GF-D8 (cell line): Measurements from ENCODE around the gene RASA2.
A peak's percentile ranks its signal among the peaks of the same experiment; 100 is the strongest.

ENCODE experiments used
- DNase-seq: peaks from one replicate; lab custom pipeline; 2025; lab: John Stamatoyannopoulos, UW

Gene RASA2, protein sequence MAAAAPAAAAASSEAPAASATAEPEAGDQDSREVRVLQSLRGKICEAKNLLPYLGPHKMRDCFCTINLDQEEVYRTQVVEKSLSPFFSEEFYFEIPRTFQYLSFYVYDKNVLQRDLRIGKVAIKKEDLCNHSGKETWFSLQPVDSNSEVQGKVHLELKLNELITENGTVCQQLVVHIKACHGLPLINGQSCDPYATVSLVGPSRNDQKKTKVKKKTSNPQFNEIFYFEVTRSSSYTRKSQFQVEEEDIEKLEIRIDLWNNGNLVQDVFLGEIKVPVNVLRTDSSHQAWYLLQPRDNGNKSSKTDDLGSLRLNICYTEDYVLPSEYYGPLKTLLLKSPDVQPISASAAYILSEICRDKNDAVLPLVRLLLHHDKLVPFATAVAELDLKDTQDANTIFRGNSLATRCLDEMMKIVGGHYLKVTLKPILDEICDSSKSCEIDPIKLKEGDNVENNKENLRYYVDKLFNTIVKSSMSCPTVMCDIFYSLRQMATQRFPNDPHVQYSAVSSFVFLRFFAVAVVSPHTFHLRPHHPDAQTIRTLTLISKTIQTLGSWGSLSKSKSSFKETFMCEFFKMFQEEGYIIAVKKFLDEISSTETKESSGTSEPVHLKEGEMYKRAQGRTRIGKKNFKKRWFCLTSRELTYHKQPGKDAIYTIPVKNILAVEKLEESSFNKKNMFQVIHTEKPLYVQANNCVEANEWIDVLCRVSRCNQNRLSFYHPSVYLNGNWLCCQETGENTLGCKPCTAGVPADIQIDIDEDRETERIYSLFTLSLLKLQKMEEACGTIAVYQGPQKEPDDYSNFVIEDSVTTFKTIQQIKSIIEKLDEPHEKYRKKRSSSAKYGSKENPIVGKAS

DNA sequence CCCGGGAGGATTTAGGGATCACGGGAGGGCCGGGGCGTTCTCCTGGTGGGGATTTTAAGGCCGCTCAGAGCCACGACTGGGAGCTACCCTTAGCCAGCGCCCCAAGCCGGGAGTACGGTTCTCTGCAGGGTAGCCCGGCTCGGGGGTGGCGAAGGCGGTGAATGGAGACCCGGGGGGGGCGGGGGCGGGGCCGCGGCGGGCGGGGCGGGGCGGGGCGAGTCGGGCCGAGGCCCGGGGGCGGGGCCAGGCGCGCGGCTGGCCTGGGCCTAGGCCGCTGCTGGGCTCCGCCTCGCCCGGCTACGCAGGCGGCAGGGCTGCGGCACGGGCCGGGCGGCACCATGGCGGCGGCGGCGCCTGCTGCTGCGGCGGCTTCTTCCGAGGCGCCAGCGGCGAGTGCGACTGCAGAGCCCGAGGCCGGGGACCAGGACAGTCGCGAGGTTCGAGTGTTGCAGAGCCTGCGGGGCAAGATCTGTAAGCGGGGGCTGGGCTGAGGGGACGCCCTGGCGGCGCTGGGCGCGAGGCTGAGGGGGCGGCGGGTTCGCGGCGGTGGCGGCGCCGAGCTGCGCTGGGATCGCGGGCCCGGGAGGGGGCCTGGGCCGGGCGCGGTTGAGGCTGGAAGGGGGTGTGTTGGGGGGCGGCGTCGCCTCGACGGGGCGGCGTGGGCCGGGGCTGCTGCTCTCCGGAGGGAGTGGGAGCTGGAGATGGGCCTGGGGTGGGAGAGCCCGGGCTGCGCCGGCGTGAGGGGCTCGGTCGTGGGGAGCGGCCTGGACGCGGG is at the start of gene RASA2:
Gene RASA2 (plus strand): TSS at position 282 of the 775 bp plus-strand sequence. CDS start 57 bp downstream, at position 339.
- DNase-seq, result peak; percentile 19

DNA sequence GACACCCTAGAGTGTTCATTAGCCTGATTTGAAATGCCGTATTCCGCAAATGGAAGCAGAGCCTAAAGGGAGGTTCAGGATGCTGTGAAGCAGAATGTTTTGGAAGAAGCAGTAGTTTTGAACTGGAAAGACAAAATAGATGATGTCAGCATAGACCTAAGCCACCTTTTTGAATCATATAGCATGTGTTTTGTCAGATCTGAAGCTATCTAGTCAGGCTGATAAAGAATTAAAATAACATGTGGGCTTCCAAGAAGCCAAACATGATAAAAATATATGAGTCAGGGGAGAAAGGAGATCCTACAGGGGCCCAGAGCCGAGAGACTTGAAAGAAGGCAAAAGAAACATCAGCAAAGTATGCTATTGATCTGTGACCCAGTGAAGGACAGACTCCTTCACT is 47.2 kb upstream of the RASA2 start:
- no peak for DNase-seq

DNA sequence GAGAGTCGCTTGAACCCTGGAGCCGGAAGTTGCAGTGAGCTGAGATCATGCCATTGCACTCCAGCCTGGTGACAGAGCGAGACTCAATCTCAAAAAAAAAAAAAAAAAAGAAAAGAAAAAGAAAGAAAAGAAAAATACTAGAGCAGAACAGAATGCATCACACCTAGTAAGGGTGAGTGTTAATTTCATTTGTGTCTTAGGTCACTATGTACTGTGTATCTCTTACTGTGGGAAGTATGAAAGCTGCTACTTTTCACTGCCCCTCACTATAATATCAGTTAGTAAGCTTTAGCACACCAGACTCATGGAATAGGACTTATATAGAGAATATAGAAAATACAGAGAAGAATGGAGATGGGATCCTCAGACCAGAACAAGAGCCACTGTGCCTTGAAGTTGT is 45.9 kb upstream of the RASA2 start:
- DNase-seq, result no peak

DNA sequence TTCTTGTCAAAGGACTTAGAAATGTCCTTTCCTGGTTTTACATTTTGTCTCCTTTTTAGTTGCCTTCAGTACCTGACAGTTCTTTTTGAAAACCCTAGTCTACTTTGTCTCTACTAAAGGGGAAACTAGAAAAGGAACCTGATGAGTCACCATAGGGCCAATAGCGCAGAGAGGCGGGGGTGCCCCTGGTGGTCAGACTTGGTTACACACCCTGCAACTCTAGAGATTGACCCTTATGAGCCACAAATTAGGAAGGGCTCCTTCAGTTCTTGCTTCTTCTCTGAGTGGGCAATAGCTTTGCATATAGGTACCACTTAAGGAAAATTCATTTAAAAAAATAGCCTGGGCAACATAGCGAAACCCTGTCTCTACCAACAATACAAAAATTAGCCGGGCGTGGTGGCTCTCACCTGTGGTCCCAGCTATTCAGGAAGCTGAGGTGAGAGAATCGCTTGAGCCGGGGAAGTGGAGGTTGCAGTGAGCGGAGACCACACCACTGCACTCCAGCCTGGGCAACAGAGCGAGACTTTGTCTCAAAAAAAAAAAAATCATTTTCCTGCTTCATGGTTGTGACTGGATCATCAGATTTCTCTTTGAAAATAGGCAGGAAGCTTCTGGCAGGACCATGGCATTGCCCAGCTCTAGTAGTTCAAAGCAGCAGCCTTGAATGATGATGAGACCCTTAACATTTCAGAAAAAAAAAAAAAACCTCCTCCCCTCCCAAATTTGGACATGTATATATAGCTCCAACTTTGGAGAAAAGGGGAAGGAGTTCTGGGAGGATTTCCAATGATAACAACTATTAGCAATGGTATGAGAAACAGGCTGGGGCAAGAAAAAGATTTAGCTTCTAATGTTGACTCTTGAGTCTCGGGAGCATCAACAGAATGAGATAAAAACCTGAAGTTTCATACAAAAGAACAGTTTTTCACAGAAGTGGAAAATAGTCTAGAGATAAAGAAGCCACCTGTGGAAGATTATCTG is 45.2 kb upstream of the RASA2 start:
- peak; percentile 44 for DNase-seq

DNA sequence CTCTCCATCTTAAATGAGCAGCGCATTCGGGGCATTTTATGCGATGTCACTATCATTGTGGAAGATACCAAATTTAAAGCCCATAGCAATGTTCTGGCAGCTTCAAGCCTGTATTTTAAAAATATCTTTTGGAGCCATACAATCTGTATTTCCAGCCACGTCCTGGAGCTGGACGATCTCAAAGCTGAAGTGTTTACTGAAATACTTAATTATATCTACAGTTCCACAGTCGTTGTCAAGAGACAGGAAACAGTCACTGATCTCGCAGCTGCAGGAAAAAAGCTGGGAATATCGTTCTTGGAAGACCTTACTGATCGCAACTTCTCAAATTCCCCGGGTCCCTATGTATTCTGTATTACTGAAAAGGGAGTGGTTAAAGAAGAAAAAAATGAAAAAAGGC is 44.4 kb upstream of the RASA2 start:
- no peak for DNase-seq

DNA sequence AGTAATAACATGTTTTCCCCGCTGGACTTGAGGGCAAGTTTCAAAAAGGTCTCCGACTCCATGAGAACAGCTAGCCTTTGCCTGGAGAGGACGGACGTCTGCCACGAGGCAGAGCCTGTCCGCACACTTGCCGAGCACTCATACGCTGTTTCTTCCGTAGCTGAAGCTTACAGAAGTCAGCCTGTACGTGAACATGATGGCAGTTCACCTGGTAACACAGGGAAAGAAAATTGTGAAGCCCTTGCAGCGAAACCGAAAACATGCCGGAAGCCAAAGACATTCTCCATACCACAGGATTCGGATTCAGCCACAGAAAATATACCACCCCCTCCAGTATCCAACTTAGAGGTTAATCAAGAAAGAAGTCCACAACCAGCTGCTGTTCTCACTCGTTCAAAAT is 43.9 kb upstream of the RASA2 start:
- no peak for DNase-seq

DNA sequence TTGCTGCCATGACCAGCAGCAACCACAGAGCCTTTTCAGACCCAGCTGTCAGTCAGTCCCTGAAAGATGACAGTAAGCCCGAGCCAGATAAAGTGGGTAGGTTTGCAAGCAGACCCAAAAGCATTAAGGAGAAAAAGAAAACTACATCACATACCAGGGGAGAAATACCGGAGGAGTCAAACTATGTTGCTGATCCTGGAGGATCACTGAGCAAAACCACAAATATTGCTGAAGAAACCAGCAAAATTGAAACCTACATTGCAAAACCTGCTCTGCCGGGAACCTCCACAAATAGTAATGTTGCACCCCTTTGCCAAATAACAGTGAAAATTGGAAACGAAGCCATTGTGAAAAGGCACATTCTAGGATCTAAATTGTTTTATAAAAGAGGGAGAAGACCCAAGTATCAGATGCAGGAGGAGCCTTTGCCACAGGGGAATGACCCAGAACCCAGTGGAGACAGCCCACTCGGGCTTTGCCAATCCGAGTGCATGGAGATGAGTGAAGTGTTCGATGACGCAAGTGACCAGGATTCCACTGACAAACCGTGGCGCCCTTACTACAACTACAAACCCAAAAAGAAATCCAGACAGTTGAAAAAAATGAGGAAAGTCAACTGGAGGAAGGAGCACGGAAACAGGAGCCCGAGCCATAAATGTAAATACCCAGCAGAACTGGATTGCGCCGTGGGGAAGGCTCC is 42.1 kb upstream of the RASA2 start:
- DNase-seq, result no peak

DNA sequence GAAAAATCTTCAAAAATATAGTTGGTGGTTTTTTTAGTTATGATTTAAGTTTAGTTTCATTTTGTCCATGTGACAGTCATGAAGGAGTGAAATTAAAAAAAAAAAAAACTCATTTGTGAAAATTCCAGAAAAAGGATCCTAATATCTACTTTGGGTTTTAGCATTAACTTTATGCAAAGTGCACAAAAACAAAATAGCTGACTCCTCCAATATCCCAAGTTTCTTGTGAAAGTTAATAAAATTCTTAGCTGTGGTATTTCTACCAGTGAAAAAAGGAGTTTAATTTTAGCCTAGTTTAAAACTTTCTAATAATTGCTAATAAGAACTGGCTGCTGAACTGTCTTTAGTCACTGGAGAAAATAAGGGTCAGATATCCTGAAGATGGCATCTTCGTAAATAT is 40.8 kb upstream of the RASA2 start:
- DNase-seq, result no peak

DNA sequence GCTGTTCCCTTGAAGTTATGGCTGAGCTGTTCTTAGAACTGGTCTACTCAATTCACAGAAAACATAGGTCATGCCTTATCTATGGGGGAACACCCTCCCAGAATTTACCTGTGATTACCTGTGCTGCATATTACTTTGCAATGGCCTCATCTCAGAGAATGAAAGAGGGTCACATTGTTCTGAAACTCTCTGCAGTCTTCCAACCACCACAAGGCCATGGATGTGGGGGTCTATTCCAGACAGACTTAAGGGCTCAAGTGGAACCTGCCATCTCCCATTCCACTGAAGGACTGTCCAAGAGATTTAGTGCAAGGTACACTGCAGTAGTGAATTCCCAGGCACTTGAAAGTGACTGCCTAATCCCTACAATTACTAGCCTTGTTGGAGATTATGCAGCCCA is 40.1 kb upstream of the RASA2 start:
- DNase-seq, result no peak

DNA sequence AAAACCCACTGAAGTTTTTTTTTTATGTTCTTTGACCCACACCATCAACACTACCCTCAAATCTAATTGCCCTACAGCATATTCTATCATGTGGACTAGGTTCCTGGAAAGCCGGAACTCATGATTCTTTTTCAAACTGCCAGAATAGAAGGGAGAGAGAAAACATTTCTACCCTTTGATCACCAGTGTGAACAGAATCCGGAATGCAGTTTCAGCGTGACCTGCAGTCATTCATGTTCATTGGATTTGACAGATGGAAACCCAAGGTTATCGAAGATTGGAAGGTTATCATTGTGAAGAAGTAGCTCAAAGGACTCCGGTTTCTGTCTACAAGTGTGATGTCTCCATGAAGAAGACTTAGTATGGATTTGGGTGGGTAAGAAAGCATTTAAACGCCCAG is 39.4 kb upstream of the RASA2 start:
- no peak for DNase-seq

DNA sequence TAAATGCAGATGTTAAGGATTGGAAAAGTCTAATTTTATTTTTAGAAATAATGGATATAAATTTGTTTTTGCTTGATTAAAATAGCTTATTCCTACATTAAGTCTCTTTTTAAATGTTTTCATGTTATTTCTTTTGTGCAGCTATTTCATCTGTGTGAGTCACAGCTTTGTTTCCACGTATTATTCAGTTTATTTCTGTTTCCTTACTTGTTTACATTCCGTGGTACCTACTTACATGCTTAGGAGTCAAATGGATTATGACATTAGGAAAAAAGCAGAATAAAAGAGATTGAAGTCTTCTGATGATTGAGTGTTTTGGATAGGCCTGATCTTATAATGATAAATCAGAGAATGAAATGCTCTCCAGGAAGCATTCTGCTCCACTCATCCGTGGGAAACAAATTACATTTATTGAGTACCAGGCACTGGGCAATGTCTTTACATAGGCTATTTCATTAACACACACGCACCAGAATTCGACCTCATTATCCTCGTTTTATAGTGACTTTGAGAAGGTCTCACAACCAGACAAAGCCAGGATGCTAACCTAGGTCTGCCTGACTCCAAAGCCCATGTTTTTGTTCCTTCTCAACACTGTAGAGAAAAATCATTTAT is 38.1 kb upstream of the RASA2 start:
- no peak for DNase-seq

DNA sequence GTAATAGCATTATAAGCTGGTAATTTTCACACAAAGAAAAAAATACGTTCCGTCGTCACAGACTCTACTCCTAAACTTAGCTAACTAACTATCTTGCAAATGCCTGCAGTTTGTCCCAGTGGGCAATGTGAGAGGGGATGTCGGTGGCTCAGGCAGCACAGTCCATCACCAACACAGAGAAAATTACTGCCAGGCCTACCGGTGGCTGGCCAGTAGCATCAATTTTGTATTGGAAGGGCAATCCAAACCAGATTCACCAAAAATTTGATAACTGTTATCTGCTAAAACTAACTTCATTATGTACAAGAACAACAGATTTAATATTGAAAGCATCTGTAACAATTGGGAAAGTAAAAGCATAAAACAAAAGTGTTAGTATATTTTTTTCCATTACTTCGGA is 37.4 kb upstream of the RASA2 start:
- no peak for DNase-seq

DNA sequence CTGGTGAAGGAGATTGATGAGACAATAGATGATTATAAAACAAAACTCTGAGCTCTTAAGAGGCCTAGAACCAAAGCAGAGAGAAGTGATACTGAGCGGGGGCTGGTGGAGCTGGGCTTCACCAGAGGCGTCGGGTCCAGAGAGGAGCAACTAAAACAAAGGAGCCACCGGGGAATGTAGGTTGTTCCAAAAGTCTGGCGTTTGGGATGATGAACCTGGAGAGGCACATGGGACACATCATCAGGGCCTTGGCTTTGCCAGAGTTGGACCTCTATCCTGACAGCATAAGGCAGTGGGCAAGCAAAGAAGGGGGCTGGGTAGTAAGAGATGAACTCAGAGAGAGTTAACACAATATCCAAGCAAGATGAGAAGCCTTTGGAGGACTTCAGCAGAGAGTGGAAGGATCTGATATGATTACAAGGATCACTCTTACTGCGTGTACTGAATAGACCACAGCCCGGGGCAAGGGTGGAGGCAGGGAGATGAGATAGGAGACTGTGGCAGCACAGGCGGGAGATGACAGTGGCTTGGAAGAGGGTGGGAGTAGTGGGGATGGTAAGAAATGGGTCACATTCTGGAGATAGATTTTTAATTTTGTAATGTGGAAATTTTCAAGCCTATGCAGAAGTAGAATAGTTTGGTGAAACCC is 36.0 kb upstream of the RASA2 start:
- DNase-seq, result no peak

DNA sequence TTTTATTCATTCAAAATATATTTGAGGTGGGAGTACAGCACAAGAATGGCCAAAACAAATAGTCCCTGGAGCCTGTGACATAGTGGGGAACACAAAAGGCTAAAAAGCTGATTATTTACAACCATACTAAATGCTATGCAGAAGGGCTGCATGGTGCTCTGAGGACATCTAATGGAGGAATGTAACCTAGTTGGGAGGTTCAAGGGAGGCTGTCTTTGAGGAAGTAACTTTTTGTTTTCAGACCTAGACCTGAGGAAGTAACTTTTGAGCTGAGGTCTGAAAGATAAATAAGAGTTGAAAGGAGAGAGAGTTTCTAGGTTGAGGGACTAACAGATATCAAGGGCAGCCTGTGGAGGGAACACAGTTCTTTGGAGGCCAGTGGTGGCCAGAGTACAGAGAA is 34.8 kb upstream of the RASA2 start:
- peak; percentile 62 for DNase-seq

DNA sequence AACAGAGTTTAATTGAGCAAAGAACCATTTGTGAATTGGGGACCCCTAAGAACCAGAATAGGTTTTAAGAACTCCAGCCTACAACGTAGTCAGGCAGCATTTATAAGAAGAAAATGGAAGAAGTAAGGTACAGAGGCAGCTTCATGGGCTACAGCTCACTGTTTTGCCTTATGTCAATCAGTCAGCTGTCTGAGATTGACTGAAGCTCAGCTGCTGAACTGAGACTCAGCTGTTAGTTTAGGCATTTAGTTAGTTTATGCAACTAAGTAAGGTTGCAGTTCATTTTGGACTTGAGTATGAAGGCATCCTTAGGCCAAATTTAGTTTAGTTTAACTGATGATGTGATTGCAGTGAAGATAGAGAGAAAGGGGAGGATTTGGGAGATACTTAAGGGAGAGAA is 34.1 kb upstream of the RASA2 start:
- DNase-seq, result no peak

DNA sequence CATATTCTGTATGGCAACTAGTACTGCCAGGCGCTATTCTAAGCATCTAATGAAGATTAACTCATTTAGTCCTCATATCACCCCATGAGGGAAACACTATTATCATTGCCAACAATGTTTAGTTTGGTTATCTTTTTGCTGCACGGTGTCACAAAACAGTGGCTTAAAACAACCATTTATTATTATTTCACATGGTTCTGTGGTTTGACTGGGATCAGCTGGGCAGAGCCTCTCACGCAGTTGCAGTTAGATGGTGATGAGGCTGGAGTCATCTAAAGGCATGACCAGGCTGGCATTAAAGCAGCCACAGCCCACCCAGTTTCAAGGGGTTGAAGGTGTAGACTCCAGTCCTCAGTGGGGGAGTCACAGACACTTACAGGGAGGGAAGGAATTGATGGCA is 32.8 kb upstream of the RASA2 start:
- no peak for DNase-seq

DNA sequence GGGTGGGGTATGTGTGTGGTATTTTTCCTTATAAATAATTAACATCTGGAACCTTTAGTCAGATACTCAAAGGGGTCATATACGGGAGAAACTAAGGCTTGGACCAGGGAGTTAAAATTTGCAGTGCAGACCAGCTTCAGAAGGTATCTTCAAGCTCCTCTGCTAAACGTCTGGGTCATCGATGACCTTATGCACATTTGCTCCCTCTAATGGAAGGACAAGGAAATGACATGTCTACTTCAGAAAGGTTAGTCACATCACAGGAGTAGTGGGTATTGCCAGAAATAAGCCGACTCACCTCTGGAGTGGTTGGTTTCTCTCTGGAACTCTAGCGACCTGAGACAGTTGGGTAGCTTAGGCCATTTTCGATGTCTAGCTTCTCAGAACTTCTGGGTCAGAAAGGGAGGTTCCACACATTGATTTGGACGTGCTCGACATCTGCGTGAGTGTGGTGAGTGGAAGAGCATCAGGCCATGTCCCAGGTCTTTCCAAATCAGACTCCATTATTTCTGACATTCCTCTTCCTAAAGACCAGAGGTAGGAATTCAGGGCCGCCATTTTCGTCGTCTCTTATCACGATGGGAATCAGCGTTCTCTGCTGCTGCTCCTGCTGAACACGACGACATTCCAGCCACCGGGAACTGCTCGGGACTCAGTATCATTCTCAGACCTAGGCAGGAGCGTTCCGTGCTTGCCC is 31.8 kb upstream of the RASA2 start:
- peak; percentile 7 for DNase-seq

DNA sequence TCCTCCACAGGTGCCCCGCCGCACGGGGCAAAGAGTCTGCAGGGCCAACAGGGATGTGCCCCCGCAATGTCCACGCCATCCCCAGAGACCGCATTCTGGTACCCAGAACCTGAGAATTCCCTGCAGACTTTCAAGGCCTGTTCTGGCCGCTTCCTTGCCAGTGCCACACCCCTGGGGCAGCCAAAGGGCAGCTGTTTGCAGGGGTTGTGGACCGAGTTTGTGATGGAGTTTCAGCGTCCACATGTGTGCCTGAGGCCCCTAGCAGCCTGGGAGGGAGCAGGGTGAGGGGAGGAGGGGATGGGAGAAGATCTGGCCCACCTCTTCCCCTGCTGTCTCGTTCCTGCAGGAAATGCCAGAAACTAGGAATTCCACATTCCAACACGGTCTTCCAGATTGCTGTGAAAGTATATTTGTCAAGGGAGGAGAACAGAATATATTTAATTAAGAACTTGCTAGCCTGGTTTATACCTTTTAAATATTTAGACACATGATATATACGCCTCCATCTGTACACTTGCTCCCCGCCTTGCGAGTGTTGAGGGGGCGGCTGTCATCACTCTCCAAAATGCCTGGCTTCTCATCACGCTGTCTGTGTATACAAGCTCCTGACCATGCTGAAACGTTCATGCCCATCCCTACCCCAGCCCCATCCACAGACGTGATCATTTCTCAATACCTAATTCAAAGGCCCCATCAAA is 31.1 kb upstream of the RASA2 start:
- no peak for DNase-seq

DNA sequence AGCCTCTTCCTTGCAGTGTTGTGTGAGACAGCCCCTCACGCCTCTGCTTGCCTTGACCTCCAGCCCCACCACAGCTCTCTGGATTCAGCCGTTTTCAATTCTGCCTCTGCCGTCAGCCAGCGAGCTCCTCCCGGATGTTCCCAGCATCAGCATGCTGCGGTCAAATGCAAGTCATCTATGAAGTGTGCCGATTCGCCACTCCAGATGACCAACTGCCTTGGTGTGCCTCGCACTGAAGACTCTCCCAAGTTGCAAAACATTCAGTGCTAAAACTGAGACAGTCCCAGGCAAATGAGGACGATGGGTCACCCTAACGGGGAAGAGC is 30.6 kb upstream of the RASA2 start:
- no peak for DNase-seq
